H9 (cell line): ENCODE measurements around the gene HES6. TPM values are rescaled to one million over a fixed set of nuclear protein-coding genes. Genes with fewer than 3 reads are reported as not detected.

Experiments used
- DNase-seq: peaks from one replicate; pipeline ENCODE4 v3.0.0-alpha.2; 2017
- H2AFZ ChIP-seq: one replicate; pipeline ENCODE4 v1.6.1; 2013; ENCODE audit warnings: mild to moderate bottlenecking, low read length, control low read depth, moderate library complexity
- H2AK5ac ChIP-seq: 2 replicates; pipeline ENCODE4 v1.6.1; 2013; ENCODE audit warnings: low read length, control low read depth, mixed read lengths; ENCODE audit not compliant: insufficient read length
- H2BK120ac ChIP-seq: one replicate; pipeline ENCODE4 v1.6.1; 2013; ENCODE audit warnings: low read depth, mild to moderate bottlenecking, low read length, control low read depth, inconsistent platforms; ENCODE audit not compliant: poor library complexity, severe bottlenecking
- H2BK12ac ChIP-seq: 2 replicates; pipeline ENCODE4 v1.6.1; 2013; ENCODE audit warnings: low read length, control low read depth, mixed read lengths, low read depth; ENCODE audit not compliant: insufficient read length
- H2BK15ac ChIP-seq: 2 replicates; pipeline ENCODE4 v1.6.1; 2013; ENCODE audit warnings: low read depth, low read length, control low read depth
- H2BK20ac ChIP-seq: one replicate; pipeline ENCODE4 v1.6.1; 2013; ENCODE audit warnings: low read depth, mild to moderate bottlenecking, low read length, control low read depth, inconsistent platforms; ENCODE audit not compliant: poor library complexity, severe bottlenecking
- H2BK5ac ChIP-seq: 2 replicates; pipeline ENCODE4 v1.6.1; 2013; ENCODE audit warnings: low read length, control low read depth, mixed read lengths; ENCODE audit not compliant: insufficient read length
- H3K14ac ChIP-seq: 2 replicates; pipeline ENCODE4 v1.6.1; 2013; ENCODE audit warnings: low read length, control low read depth; ENCODE audit not compliant: insufficient read depth
- H3K18ac ChIP-seq: 2 replicates; pipeline ENCODE4 v1.6.1; 2013; ENCODE audit warnings: low read depth, mild to moderate bottlenecking, mixed read lengths, low read length, control low read depth; ENCODE audit not compliant: insufficient read length
- H3K23ac ChIP-seq: 2 replicates; pipeline ENCODE4 v1.6.1; 2013; ENCODE audit warnings: low read length, control low read depth, mixed read lengths, low read depth; ENCODE audit not compliant: insufficient read length
- H3K23me2 ChIP-seq: 2 replicates; pipeline ENCODE4 v1.6.1; 2013; ENCODE audit warnings: low read depth, mild to moderate bottlenecking, mixed read lengths, low read length, control low read depth; ENCODE audit not compliant: insufficient read length, poor library complexity, severe bottlenecking
- H3K27ac ChIP-seq: 2 replicates; pipeline ENCODE4 v1.5.1; 2013; ENCODE audit warnings: low read length, control low read depth, mixed read lengths, low read depth; ENCODE audit not compliant: insufficient read length
- H3K27me3 ChIP-seq: 2 replicates; pipeline ENCODE4 v1.6.1; 2013; ENCODE audit warnings: low read length, control low read depth, inconsistent platforms; ENCODE audit not compliant: insufficient read depth
- H3K4ac ChIP-seq: 2 replicates; pipeline ENCODE4 v1.6.1; 2013; ENCODE audit warnings: low read depth, mild to moderate bottlenecking, control low read depth, inconsistent platforms, low read length, moderate library complexity
- H3K4me1 ChIP-seq: 2 replicates; pipeline ENCODE4 v1.6.1; 2013; ENCODE audit warnings: low read length, control low read depth, inconsistent platforms; ENCODE audit not compliant: insufficient read depth
- H3K4me2 ChIP-seq: 2 replicates; pipeline ENCODE4 v1.6.1; 2013; ENCODE audit warnings: low read length, control low read depth, mixed read lengths; ENCODE audit not compliant: insufficient read length, insufficient read depth
- H3K56ac ChIP-seq: 2 replicates; pipeline ENCODE4 v1.6.1; 2013; ENCODE audit warnings: low read depth, mild to moderate bottlenecking, mixed read lengths, low read length, control low read depth; ENCODE audit not compliant: insufficient read length
- H3K79me1 ChIP-seq: 2 replicates; pipeline ENCODE4 v1.6.1; 2013; ENCODE audit warnings: low read depth, mild to moderate bottlenecking, moderate library complexity, low read length, control low read depth, inconsistent platforms; ENCODE audit not compliant: insufficient read depth, poor library complexity, severe bottlenecking
- H3K79me2 ChIP-seq: 2 replicates; pipeline ENCODE4 v1.6.1; 2013; ENCODE audit warnings: low read length, control low read depth, inconsistent platforms; ENCODE audit not compliant: insufficient read depth
- H3K9ac ChIP-seq: 2 replicates; pipeline ENCODE4 v1.6.1; 2013; ENCODE audit warnings: low read length, control low read depth, mixed read lengths; ENCODE audit not compliant: insufficient read length; ENCODE audit errors: extremely low read depth
- H3K9me3 ChIP-seq: one replicate; pipeline ENCODE4 v1.6.1; 2013; ENCODE audit warnings: low read depth, low read length, inconsistent platforms; ENCODE audit not compliant: control insufficient read depth
- H3T11ph ChIP-seq: one replicate; pipeline ENCODE4 v1.6.1; 2013; ENCODE audit warnings: mild to moderate bottlenecking, low read length, control low read depth, inconsistent platforms
- H4K20me1 ChIP-seq: one replicate; pipeline ENCODE4 v1.6.1; 2013; ENCODE audit not compliant: control insufficient read depth, insufficient read length, insufficient read depth
- H4K5ac ChIP-seq: 2 replicates; pipeline ENCODE4 v1.6.1; 2013; ENCODE audit warnings: low read depth, mild to moderate bottlenecking, mixed read lengths, low read length, control low read depth; ENCODE audit not compliant: insufficient read length
- H4K8ac ChIP-seq: replicated peaks from 2 replicates; pipeline ENCODE4 v1.6.1; 2013; ENCODE audit warnings: low read length, control low read depth, mixed read lengths, low read depth; ENCODE audit not compliant: insufficient read length
- H4K91ac ChIP-seq: 2 replicates; pipeline ENCODE4 v1.6.1; 2013; ENCODE audit warnings: low read depth, mild to moderate bottlenecking, moderate library complexity, mixed read lengths, low read length, control low read depth; ENCODE audit not compliant: insufficient read length
- H3K27ac Mint-ChIP-seq, 3 experiments: 2 replicates in 2 of 3; 3 replicates in 1 of 3; pipeline ENCODE4 v1.8.0; 2020 to 2021; ENCODE audit warnings: mixed read lengths in 3 of 3, mild to moderate bottlenecking in 1 of 3, moderate library complexity in 1 of 3
- H3K27me3 Mint-ChIP-seq: 2 replicates; pipeline ENCODE4 v1.8.0; 2021; ENCODE audit warnings: low read depth, mild to moderate bottlenecking, moderate library complexity, mixed read lengths
- H3K36me3 Mint-ChIP-seq, 3 experiments: 2 replicates in 2 of 3; 3 replicates in 1 of 3; pipeline ENCODE4 v1.8.0; 2020 to 2021; ENCODE audit warnings: low read depth in 3 of 3, mixed read lengths in 3 of 3; ENCODE audit not compliant: insufficient read depth in 1 of 3
- H3K4me1 Mint-ChIP-seq, 2 experiments: 2 replicates each; pipeline ENCODE4 v1.8.0; 2020; ENCODE audit warnings: mixed read lengths in 2 of 2
- H3K4me3 Mint-ChIP-seq, 2 experiments: 2 replicates in 1 of 2; 3 replicates in 1 of 2; pipeline ENCODE4 v1.8.0; 2020 to 2021; ENCODE audit warnings: mild to moderate bottlenecking in 2 of 2, mixed read lengths in 2 of 2, moderate library complexity in 1 of 2
- H3K9me3 Mint-ChIP-seq, 2 experiments: 2 replicates in 1 of 2; 3 replicates in 1 of 2; pipeline ENCODE4 v1.8.0; 2020; ENCODE audit warnings: mild to moderate bottlenecking in 2 of 2, mixed read lengths in 2 of 2, moderate library complexity in 1 of 2
- CTCF ChIP-seq: fragments of 200-600 bp; sonication (generic); conservative IDR thresholded peaks from 3 replicates; pipeline ENCODE4 v1.8.0; 2021; ENCODE audit warnings: antibody characterized with exemption, mild to moderate bottlenecking
- WGBS: extraction: QIAGEN DNeasy Blood & Tissue Kit; methylation state at CpG from one replicate; pipeline ENCODE4 v1.1.7; 2013; ENCODE audit warnings: missing lambda C conversion rate, low lambda C conversion rate, mixed read lengths; ENCODE audit not compliant: insufficient read length; ENCODE audit errors: extremely low coverage; 5-methylcytosine and 5-hydroxymethylcytosine counted together
- total RNA-seq: library from RNA; stranded (reverse); gene quantifications from 2 replicates; pipeline ENCODE4 v1.2.1, GENCODE V29; 2021

The HES6 gene
- total RNA-seq, 1 experiment from 2014 or later = 27.1 TPM

GRCh38 chr2:238207006-238207405 lies 32.8 kb downstream of the HES6 start:
- no CpG with 5 or more reads among the region's 7 CpGs for WGBS
- Histone ChIP-seq H3K14ac (no peak overlapping the region), H2AFZ (no peak overlapping the region), H2BK15ac (no peak overlapping the region), H3K4me1 (no peaks in the 10 kb centered on the region), H3K56ac (no peak overlapping the region), H2BK5ac (no peak overlapping the region), H4K20me1 (no peaks in the 10 kb centered on the region), H3K4me2 (no peak overlapping the region), H2AK5ac (no peak overlapping the region), H4K91ac (no peak overlapping the region), H2BK120ac (no peak overlapping the region), H3K23ac (no peak overlapping the region), H3K79me2 (peaks cover 6% of the 10 kb centered on the region; the same call in 1 of the 2 replicates), H3K23me2 (peaks cover 8% of the 10 kb centered on the region), H3K4ac (no peak overlapping the region), H3K9ac (no peak overlapping the region), H4K8ac (no peak overlapping the region), H2BK20ac (no peak overlapping the region), H3T11ph (no peak overlapping the region), H4K5ac (no peak overlapping the region), H3K27me3 (no peaks in the 10 kb centered on the region), H3K27ac (no peak overlapping the region), H2BK12ac (no peak overlapping the region), H3K79me1 (peaks cover 5% of the 10 kb centered on the region), H3K9me3 (no peaks in the 10 kb centered on the region), H3K18ac (no peak overlapping the region)
- peaks cover 18% of the 10 kb centered on the region for H3K27me3 Mint-ChIP-seq
- H3K4me1 Mint-ChIP-seq = peaks cover 6% of the 10 kb centered on the region in 2 experiments
- H3K4me3 Mint-ChIP-seq = no peak overlapping the region
- TF ChIP-seq CTCF = no peak
- H3K9me3 Mint-ChIP-seq = peaks cover 8 to 12% of the 10 kb centered on the region in 2 experiments; a peak in 4 of 5 replicates
- H3K36me3 Mint-ChIP-seq = peaks cover 3 to 10% (median 8%) of the 10 kb centered on the region in 3 experiments; a peak in 6 of 7 replicates
- no peak for DNase-seq
- no peak overlapping the region for H3K27ac Mint-ChIP-seq
